Right lung (tissue), 5 donors: ENCODE measurements around the gene HMBS. TPM values are rescaled to one million over a fixed set of nuclear protein-coding genes. Genes with fewer than 3 reads are reported as not detected.
"Not testable (repeated sequence)": the region's sequence is repeated elsewhere in the genome, so short reads cannot be mapped to it uniquely, and the experiment has no call there.

Experiments used
- DNase-seq, 2 donors: peaks; one replicate each; pipeline ENCODE4 v3.0.0-alpha.2; 2013
- polyA plus RNA-seq, 5 donors: library from polyadenylated mRNA; unstranded; fragments of 120-200 nt; gene quantifications; one replicate each; pipeline versions ENCODE4 v1.2.1 to v1.2.3, GENCODE V29; 2013; ENCODE audit warnings: inconsistent platforms in 1 of 5, low replicate concordance in 1 of 5; ENCODE audit not compliant: insufficient read length in 5 of 5, insufficient read depth in 1 of 5

Gene HMBS
- polyA plus RNA-seq, 5 donors = 21.9 to 33.8 (median 25.8) TPM

DNA sequence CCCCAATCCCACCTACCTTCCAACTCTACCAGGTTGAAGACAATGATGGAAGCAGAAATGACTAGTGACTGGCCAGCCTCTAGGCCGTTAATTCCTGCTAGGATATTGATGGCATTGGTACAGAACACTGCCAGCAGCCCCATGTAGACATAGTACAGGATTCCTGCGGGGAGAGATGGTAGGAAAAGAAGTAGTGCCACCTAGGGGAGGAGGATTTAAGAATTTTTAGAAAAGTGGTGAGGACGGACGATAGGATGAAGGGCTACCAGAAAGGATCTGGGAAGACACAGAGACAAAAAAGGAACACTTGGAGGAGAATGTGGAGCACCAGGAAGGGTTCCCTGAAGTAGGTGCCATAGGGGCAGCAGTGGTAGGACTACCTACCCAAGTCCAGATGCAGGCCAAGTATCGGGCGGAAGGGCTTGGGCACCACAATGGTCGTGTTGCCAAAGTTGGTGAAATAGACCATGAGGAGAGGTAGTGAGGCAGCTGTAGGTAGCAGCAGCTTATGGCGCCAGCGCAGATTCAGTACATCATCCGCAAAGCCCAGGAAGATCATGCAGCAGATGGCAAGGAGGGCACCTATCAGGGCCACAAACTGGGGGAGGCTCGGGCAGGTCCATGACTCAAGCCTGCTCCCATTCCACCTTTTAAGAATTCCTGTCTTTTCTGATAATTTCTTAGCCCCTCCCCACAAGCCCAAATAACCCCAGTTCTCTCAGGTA is 15.7 kb downstream of the HMBS start:
- no peak for DNase-seq

DNA sequence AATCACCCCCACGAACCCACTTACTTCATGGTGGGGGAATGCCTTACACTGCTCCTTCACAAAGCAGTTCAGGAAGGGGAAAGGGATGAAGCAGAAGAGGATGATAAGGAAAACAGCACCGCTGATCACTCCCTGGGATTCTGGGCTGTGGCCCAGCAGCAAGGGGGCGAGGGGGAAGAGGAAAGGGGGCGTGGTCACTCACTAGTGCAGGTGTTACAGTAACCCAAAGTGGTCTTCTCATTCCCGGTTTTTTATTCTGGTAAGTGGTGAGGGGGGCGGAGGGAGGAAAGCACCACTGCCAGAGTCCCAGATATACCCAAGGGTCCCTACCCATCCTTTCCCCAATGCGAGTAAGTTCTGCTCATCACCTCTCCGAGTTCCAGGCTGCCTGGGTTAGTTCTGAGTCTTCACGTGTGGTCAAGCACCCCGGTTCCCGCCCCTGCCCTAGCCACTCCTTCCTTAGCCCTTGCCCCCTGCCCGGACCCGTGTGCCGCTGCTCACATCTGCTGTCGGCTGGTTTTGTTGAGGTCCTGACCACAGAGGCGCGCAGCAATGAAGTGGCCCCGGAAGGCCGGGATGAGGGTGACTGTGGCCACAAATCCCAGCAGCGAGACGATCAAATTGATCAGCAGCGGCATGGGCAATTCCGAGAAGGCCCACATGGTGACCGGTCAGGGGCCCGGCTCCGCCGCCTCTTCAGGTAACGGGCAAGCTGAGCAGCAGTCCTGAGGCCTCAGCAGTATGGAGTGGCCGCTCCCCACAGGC is 16.5 kb downstream of the HMBS start:
- no peak for DNase-seq

DNA sequence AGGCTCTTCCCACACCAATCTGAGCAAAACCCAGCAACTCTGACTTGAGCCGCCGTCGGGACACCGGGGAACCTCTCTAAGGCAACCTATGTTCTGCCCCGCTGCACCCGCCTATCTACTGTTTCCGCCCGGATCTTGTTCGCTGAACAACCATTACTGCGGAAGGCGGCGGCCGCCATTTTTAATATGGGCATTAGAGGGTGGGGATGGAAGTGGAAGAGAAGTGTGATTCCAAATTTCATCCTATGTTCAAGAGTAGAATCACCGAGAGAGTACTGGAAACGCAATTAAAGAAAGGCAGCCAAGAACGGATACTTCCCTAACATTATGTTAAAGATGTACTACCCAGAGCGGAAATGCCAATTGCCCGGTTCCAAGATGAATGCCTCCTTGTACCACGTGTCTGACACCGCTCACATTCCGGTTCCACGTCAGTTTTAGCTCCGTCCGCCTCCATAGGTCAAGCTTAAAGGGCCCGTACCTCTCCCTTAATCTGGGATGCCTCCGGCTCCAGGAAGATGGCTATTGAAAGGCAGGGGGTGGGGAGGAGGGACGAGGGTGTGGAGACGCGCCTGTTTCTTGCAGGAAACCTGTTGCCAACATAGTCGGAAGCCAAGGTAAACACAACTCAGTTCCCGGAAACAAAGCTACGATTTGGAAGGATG is 17.2 kb downstream of the HMBS start, which contains the start of gene DPAGT1:
DPAGT1 (minus strand) TSS at position 95 of the 665 bp plus-strand sequence. CDS start 198 bp downstream, outside the sequence.
- peak; percentile 92 to 94 for DNase-seq

DNA sequence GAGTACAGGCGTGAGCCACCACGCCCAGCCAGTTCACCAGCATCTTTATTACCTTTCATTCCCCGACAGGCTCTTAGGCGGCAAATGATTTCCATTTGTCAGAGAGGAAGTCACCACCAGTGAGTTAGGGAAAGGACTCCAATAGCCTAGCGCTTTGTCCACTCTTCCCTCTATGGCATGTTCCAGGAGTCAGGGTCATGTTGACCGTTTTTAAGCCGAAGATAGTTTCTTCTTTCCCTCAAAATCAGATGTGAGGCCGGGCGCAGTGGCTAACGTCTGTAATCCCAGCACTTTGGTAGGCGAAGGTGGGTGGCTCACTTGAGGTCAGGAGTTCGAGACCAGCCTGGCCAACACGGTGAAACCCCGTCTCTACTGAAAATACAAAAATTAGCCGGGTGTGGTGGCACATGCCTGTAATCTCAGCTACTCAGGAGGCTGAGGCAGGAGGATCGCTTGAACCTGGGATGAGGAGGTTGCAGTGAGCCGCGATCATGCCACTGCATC is 18.5 kb downstream of the HMBS start:
- DNase-seq = not testable (repeated sequence)

DNA sequence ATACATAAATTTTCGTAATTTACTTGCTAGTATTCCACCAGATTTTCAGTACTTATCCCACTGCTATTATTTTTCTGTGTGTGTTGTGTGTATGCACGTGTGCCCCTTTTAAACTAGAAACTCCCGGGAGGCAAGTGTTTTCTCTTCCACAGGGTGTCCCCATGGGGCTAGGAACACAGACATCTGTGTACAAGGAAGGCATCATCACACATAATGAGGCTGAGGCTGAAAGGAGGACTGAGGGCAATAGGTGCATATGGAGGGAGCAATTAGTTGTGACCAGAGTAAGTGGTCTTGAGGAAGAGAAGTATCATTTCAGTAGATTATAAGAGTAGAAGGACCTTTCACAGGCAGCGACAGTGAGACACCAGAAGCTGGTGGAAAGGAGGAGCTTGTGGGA is 19.1 kb downstream of the HMBS start:
- DNase-seq = no peak

DNA sequence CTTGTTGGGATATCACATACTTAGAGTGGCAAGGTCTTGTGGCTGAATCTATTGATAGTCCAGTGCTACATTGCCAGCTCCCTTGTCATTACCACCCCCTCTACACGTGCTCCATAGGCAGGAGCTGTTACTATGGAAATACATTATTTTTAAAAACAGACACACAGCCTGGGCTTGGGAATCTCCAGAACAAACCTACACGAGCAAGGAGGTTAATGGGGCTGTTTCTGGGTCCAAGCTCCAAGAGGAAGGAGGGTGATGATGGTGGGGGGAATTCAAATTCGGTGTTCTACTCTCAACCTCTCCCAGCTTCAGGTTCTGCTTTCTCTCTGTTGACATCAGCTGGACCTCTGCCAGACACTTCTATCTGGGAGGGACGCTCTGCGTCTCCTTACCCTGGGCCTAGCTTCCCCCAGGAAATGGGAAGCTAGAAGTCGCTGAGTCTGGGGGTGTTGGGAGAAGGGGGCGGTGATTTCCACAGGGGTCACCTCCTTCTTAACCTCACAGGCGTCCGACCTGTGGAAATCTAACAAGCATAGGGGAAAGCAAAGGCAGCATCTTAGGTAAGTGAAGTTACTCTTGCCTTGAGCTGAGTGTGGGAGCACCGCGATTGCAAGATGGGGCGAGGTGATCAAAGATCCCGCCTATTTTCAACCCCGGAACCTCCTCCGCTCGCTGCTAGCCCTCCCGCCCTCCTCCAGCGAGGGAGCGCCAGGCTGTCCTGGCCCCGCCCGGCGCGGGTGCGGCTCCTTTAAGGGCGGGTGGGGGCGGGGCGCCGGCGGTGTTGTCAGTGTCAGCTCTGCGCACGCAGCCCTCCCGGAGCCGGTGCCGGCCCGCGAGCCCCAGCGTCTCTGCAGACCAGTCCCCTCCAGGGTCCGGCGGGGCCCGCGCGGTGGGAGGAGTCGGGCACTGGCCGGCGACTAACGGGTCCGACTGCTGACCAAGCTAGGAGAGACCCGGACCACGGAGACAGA is 22.2 kb downstream of the HMBS start, which contains the start of gene C2CD2L:
C2CD2L (plus strand) TSS at position 781 of the 974 bp plus-strand sequence. CDS start 398 bp downstream, outside the sequence.
- DNase-seq = peak; percentile 84 to 85

DNA sequence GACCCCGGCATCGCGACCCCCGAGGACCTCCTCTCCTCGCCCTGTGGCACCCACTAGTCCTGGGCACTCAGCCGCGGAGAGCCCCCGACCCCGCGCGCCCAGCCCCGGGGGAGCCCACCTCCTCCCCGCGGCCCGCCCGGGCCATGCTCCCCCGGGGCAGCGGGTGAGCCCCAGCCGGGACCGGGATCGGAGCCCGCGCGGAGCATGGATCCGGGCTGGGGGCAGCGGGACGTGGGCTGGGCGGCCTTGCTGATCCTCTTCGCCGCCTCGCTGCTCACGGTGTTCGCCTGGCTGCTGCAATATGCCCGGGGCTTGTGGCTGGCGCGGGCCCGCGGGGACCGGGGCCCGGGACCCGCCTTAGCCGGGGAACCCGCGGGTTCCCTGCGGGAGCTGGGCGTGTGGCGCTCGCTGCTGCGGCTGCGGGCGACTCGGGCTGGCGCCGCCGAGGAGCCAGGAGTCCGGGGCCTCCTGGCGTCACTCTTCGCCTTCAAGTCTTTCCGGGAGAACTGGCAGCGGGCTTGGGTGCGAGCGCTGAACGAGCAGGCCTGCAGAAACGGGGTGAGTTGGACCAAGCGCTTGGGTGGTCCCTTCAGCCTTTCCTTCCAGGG is 23.0 kb downstream of the HMBS start:
- DNase-seq = no peak

DNA sequence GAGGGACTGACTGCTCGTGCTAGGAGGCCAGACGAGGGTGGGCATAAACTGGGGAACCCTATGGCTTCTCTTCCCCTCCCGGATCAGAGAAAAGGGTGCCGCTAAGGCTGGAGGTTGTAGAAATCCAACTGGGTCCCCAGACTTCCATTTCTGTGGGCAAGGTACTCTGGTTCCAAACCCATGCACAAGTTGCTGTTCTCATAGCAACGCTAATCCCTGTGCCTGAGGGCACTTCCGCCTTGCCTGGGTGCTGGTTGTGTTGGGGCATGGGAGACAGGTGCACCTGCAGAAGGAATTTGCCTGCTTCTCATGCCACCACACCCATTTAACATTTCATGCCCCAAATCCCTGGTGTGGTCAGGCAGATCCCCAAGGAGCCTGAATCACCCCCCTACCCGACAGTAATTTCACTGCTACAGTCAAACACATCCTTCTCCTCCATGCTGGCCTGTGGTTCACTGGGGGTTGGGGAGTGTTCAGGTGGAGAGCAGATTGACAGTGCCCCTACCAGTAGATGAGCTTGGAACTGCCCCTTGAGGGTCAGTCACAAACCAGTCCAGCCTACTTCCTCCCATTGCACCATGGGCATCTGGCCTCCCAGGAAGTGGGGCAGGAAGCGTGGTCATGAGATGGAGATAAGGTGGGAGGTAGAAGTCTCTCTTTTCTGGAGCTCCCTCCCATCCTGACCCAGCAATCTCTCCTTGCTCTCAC is 23.6 kb downstream of the HMBS start:
- no peak for DNase-seq

DNA sequence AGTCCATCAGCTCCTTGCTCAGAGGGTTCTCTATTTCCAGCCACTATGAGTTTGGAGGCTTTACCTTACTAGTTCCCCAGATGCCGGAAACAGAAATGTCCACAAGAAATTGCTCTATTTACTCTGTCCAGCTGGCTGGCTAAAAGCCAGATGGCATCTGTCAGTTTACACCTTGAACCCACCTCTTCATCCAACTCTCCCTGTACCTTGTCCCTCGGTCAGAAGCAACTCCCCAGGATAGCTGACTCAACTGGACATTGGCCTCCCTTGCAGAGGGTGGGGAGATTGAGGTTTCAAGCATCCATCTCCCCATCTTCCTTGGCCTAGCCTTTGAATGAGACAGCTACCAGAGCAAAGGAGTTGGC is 24.2 kb downstream of the HMBS start:
- DNase-seq = no peak

DNA sequence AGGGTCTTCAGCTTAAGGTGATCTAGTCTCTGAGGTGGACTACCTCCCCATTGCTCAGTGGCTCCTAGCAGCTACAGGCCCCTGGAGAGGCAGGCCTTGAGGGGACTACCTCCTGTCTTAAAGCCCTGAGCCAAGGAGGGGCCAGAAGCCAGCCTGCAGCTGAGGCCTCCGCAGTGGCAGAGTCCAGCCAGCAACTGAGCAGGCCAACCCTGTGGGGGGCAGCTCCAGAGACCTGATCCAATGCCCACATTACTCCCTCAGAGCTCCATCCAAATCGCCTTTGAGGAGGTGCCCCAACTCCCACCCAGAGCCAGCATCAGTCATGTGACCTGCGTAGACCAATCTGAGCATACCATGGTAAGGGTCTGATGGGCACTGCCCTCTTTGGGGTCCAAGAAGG is 25.2 kb downstream of the HMBS start:
- no peak for DNase-seq

DNA sequence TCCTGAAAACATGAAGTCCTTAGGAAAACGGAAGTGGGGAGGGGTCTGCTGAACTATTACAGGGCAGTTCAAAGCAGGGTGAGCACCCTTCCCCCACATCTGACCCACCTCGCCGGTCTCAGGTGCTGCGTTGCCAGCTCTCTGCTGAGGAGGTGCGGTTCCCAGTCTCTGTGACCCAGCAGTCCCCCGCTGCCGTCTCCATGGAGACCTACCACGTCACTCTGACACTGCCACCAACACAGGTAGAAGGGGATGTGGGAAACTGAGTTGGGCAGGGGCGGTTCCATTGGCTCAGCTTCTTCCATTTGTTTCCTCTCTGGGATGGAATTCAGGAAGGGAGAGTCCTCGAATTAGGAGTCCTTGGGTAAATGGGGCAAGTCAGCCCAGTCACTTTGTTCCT is 25.8 kb downstream of the HMBS start:
- no peak for DNase-seq

DNA sequence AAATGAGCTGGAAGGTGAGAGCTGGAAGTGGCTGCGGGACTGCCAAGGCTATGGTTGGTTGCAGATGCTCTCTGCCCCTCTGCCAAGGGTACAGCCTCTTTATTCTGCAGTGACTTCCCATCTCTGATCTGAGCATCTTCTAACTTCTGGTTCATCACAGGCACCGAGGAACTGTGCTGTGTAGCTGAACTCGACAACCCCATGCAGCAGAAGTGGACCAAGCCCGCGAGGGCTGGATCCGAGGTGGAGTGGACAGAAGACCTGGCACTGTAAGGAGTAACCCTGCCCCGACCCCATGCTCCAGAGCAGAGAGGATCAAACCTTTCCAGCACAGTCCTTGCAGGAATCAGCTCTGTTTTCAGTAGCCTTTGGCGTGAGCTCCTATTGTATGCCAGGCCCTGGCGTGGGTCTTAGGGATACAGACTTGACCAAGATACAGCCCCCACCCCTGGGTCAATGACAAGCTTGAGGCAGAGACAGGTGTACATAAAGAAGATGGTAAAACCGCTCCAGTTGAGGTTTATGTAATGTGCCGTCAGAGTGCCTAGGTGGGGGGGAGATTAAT is 26.8 kb downstream of the HMBS start:
- DNase-seq = no peak

DNA sequence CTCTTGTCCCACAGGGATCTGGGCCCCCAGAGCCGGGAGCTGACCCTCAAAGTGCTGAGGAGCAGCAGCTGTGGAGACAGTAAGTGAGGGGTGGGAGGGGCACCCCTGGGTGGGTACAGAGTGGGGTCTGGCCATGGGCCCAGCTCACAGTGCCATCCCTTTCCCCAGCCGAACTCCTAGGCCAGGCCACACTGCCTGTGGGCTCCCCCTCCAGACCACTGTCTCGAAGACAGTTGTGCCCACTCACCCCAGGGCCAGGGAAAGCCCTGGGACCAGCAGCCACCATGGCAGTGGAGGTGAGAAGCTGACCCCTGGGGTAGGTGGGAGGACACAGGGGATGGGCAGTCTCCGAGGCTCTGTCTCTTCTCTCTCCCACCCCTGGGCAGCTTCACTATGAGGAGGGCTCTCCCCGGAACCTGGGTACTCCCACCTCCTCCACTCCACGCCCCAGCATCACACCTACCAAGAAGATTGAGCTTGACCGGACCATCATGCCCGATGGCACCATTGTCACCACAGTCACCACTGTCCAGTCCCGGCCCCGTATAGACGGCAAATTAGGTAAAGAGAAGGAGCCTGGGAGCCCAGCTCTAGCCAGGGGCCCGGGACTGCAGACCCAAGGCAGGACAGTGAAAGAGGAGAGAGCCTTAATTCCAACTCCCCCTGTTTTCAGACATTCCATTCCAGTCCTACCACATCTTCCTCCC is 27.8 kb downstream of the HMBS start:
- DNase-seq = no peak

DNA sequence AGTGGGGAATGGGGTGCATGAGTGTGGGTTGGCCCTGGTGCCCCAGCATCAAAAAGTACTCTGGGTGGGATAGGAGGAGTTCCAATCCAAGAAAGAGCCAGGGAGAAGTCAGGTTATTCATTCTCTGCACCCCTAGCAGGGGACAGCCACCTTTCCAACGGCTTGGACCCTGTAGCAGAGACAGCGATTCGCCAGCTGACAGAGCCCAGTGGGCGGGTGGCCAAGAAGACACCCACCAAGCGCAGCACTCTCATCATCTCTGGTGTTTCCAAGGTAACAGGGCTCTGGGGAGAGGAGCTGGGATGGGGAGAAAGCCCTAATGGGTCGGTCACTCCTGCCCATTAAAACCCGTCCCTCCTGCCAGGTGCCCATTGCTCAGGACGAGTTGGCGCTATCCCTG is 29.0 kb downstream of the HMBS start:
- no peak for DNase-seq

DNA sequence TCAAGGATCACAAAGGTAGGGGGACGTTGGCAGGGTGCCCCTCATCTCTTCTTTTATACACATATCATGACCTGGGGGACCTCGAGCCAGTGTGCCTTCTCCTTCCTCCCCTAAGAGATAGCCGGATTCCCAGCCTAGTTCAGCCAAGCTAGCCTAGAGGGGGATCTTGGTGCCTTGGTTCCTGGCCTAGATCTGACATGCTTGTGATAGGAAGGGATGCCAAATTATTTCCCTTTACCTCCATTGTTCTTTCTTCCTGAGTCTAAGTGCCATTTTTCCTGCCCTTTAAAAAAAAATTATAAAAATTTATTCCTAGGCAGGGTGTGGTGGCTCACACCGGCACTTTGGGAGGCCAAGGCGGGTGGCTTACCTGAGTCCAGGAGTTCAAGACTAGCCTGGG is 29.7 kb downstream of the HMBS start:
- no peak for DNase-seq

DNA sequence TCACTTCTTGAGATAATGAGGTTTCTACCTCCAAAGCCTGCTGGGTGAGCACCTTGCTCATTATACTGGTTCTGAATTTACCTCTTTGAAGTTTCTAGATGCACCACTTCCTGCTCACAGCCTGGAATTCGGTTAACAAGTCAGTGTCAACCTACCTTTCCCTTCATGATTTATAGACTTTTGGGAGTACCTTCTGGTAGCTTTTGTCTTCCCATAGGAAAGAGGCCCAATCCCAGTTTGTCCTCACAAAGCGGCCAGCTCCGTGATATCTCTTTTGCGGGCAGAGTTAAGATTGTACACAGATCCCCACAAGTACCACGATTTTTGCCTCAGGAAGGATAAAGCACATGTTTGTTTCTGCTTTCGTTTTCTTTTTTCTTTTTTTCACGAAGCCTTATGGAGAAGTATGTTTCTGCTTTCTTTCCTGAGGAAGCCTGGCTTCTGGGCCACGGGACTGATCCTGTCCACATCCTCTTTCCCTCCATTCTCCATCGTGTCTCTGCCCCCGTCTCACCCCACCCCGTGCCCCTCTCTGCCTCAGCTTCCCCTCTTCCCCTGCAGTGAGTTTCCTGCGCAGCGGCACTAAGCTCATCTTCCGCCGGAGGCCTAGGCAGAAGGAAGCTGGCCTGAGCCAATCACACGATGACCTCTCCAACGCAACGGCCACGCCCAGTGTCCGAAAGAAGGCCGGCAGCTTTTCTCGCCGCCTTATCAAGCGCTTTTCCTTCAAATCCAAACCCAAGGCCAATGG is 31.0 kb downstream of the HMBS start:
- DNase-seq = no peak

DNA sequence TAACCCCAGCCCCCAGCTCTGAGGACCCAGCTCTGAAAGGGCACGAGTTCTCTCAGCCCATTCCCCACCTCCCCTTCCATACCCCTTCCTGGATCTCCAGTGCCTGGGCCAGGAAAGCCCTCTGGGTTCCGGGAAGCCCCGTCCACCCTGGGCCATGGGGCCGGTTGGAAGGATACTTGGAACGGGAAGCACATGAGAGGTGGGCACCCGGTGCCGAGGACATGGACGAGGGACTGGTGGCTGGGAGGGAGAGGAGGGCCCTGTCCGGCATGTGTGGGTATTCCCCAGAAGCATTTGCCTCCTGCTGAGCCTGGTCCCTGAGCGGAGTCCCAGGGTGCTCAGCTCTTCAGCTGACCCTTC is 31.5 kb downstream of the HMBS start:
- DNase-seq = no peak

DNA sequence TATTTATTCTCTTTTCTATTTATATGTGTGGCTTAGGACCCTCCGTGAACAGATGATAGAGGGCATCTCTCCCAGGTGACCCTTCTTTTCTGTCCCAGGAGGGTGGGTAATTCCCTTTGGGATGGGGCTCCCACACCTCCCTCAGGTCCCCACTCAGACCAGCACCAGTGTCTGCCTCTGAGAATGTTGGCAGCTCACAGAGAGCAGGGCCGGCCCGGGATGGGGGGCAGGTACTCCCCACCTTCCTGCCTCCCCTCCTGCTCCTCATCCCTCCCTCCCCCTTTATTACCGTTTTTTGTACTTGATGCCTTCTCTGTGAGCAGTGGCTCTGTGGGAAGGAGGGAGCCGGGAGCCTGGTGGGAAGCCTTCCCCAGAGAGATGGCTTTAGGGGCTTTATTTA is 31.9 kb downstream of the HMBS start:
- no peak for DNase-seq
